ENCODE results near the gene COG7.

COG7 gene

GRCh38 chr16:23357761-23358290 lies 95.2 kb downstream of the COG7 start:
- Mint-ChIP-seq H3K27me3 (ENCODE audit: low read depth) (peaks cover 3% of the 10 kb centered on the region), H3K36me3 (ENCODE audit: low read depth) (no peaks in the 10 kb centered on the region), H3K4me3 (no peak overlapping the region), H3K27ac (no peak overlapping the region), H3K4me1 (no peaks in the 10 kb centered on the region), H3K9me3 (no peaks in the 10 kb centered on the region)
- TF ChIP-seq CTCF (IDR thresholded peaks at IDR 0.05; ENCODE audit: unreplicated experiment in 3 of 3) = no peak

- Mint-ChIP-seq H3K27me3 (ENCODE audit: low read depth) (peaks cover 5% of the 10 kb centered on the region), H3K4me3 (no peak overlapping the region), H3K36me3 (ENCODE audit: low read depth) (no peaks in the 10 kb centered on the region), H3K27ac (no peak overlapping the region), H3K9me3 (no peaks in the 10 kb centered on the region), H3K4me1 (no peaks in the 10 kb centered on the region)
- no peak for TF ChIP-seq CTCF (IDR thresholded peaks at IDR 0.05; ENCODE audit: unreplicated experiment in 3 of 3)
Measured at GRCh38 chr16:23356941-23357340, 96.0 kb downstream of the COG7 start.

GRCh38 chr16:23355106-23355670 lies 97.8 kb downstream of the COG7 start:
- no peak for TF ChIP-seq CTCF (IDR thresholded peaks at IDR 0.05; ENCODE audit: unreplicated experiment in 3 of 3)
- Mint-ChIP-seq H3K27me3 (ENCODE audit: low read depth) (peaks cover 19% of the 10 kb centered on the region), H3K4me3 (no peak overlapping the region), H3K9me3 (no peaks in the 10 kb centered on the region), H3K27ac (no peak overlapping the region), H3K36me3 (ENCODE audit: low read depth) (no peaks in the 10 kb centered on the region), H3K4me1 (no peaks in the 10 kb centered on the region)

GRCh38 chr16:23354246-23354645 lies 98.7 kb downstream of the COG7 start:
- no peak for TF ChIP-seq CTCF (IDR thresholded peaks at IDR 0.05; ENCODE audit: unreplicated experiment in 3 of 3)
- no peak overlapping the region for H3K4me3 Mint-ChIP-seq
- peaks cover 21% of the 10 kb centered on the region for H3K27me3 Mint-ChIP-seq (ENCODE audit: low read depth)
- H3K36me3 Mint-ChIP-seq (ENCODE audit: low read depth) = no peaks in the 10 kb centered on the region
- no peak overlapping the region for H3K27ac Mint-ChIP-seq
- no peaks in the 10 kb centered on the region for H3K4me1 Mint-ChIP-seq
- no peaks in the 10 kb centered on the region for H3K9me3 Mint-ChIP-seq

- H3K4me1 Mint-ChIP-seq = no peaks in the 10 kb centered on the region
- H3K4me3 Mint-ChIP-seq = no peak overlapping the region
- no peaks in the 10 kb centered on the region for H3K36me3 Mint-ChIP-seq (ENCODE audit: low read depth)
- TF ChIP-seq CTCF (IDR thresholded peaks at IDR 0.05; ENCODE audit: unreplicated experiment in 3 of 3) = no peak
- peaks cover 21% of the 10 kb centered on the region for H3K27me3 Mint-ChIP-seq (ENCODE audit: low read depth)
- H3K9me3 Mint-ChIP-seq = no peaks in the 10 kb centered on the region
- no peak overlapping the region for H3K27ac Mint-ChIP-seq
Measured at GRCh38 chr16:23353440-23353839, 99.5 kb downstream of the COG7 start.

- Mint-ChIP-seq H3K4me3 (no peak overlapping the region), H3K27ac (no peak overlapping the region), H3K9me3 (no peaks in the 10 kb centered on the region), H3K27me3 (ENCODE audit: low read depth) (peaks cover 28% of the 10 kb centered on the region), H3K4me1 (no peaks in the 10 kb centered on the region), H3K36me3 (ENCODE audit: low read depth) (no peaks in the 10 kb centered on the region)
- no peak for TF ChIP-seq CTCF (IDR thresholded peaks at IDR 0.05; ENCODE audit: unreplicated experiment in 3 of 3)
Measured at GRCh38 chr16:23351360-23351759, 101.6 kb downstream of the COG7 start.
